Right lobe of liver (tissue), 4 donors: Measurements from ENCODE around the gene BLACAT1.

Experiments
- POLR2A ChIP-seq: fragments of 450-650 bp; IDR thresholded peaks from one replicate; pipeline ENCODE4 v1.6.1; 2017; ENCODE audit warnings: antibody characterized with exemption, mild to moderate bottlenecking
- TF ChIP-seq, protein P1 (sequence below), 4 donors: fragments of 200-600 bp in 3 of 4; fragments of 450-650 bp in 1 of 4; IDR thresholded peaks; one replicate each; pipeline versions ENCODE4 v1.5.1 to v1.8.0; 2016 to 2022; ENCODE audit warnings: antibody characterized with exemption in 4 of 4, mild to moderate bottlenecking in 2 of 4
- donor health status: DM: no; HTN: no; CAD: no.
- donor health status: DM: no; HTN: no; CAD: no.
- donor health status: DM: no; HTN: yes; CAD: no.

DNA sequence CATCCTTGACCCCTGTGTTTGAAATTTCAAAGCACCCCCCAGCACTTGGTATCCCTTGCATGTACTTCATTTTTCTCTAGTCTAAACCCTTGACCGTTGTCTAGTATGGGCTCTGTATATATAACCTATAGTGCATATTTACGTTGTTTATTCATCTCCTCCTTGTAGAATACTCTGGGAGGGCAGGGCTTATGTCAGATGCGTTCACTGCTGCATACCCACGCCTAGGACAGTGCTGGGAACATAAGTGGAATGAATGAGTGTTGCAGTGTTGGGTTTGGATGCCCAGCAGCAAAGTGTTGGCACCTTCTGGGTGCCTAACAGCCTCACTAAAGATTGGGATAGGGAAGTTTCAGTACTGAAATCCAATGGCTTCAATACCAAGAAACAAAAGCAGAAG lies 17.6 kb upstream of the BLACAT1 start:
- TF ChIP-seq, protein P1, sequence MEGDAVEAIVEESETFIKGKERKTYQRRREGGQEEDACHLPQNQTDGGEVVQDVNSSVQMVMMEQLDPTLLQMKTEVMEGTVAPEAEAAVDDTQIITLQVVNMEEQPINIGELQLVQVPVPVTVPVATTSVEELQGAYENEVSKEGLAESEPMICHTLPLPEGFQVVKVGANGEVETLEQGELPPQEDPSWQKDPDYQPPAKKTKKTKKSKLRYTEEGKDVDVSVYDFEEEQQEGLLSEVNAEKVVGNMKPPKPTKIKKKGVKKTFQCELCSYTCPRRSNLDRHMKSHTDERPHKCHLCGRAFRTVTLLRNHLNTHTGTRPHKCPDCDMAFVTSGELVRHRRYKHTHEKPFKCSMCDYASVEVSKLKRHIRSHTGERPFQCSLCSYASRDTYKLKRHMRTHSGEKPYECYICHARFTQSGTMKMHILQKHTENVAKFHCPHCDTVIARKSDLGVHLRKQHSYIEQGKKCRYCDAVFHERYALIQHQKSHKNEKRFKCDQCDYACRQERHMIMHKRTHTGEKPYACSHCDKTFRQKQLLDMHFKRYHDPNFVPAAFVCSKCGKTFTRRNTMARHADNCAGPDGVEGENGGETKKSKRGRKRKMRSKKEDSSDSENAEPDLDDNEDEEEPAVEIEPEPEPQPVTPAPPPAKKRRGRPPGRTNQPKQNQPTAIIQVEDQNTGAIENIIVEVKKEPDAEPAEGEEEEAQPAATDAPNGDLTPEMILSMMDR (IDR thresholded peaks at IDR 0.05), result no peak
- no peak for TF ChIP-seq POLR2A
